PC-3 (cell line): Measurements from ENCODE around the gene FOLR1. TPM values are rescaled to one million over a fixed set of nuclear protein-coding genes. Genes with fewer than 3 reads are reported as not detected.

Experiments used
- ATAC-seq: fragments of 200-7000 bp; cut with Tn5 transposase; 2 replicates; pipeline ENCODE4 v1.9.1; 2020; ENCODE audit warnings: mild to moderate bottlenecking, moderate library complexity
- BruUV-seq: library from RNA; stranded (reverse); fragments of 400-500 nt; replicated peaks from 2 replicates; lab custom pipeline; 2021; lab: Mats Ljungman, UMichigan
- CTCF ChIA-PET: fragments of 300-600 bp; sonication (Branson Sonifier 250); formaldehyde crosslinking; loops from one replicate; lab custom pipeline; 2022; ENCODE audit warnings: antibody characterized with exemption; lab: Charles Lee
- POLR2A ChIA-PET: fragments of 300-600 bp; sonication (Branson Sonifier 250); formaldehyde crosslinking; loops from one replicate; lab custom pipeline; 2022; ENCODE audit warnings: antibody characterized with exemption; ENCODE audit not compliant: unreplicated experiment; lab: Charles Lee
- DNase-seq: peaks from one replicate; pipeline ENCODE4 v3.0.0-alpha.2; 2015
- H2AFZ ChIP-seq: fragments of 300-600 bp; sonication (generic); 2 replicates; pipeline ENCODE4 v1.6.0; 2016; ENCODE audit warnings: antibody characterized with exemption, low read length
- H3F3A ChIP-seq: fragments of 300-600 bp; sonication (generic); one replicate; pipeline ENCODE4 v1.6.0; 2017; ENCODE audit warnings: antibody characterized with exemption, low read length, control low read depth, mild to moderate bottlenecking; ENCODE audit not compliant: unreplicated experiment
- H3K27ac ChIP-seq: fragments of 300-600 bp; sonication (generic); 2 replicates; pipeline ENCODE4 v1.5.1; 2016; ENCODE audit warnings: mild to moderate bottlenecking, low read length
- H3K27me3 ChIP-seq: fragments of 300-600 bp; sonication (generic); 2 replicates; pipeline ENCODE4 v1.6.1; 2016; ENCODE audit warnings: low read length, mixed read lengths
- H3K36me3 ChIP-seq: fragments of 300-600 bp; sonication (generic); 2 replicates; pipeline ENCODE4 v1.6.1; 2016; ENCODE audit warnings: low read depth, mixed run types, low read length, mixed read lengths
- H3K4me1 ChIP-seq: fragments of 300-600 bp; sonication (generic); 2 replicates; pipeline ENCODE4 v1.5.1; 2016; ENCODE audit warnings: low read length; ENCODE audit not compliant: insufficient read depth
- H3K4me2 ChIP-seq: fragments of 300-600 bp; sonication (generic); 2 replicates; pipeline ENCODE4 v1.6.0; 2016; ENCODE audit warnings: low read length
- H3K4me3 ChIP-seq: fragments of 300-600 bp; sonication (generic); 2 replicates; pipeline ENCODE4 v1.5.1; 2016; ENCODE audit warnings: mild to moderate bottlenecking, low read length, mixed read lengths
- H3K79me2 ChIP-seq: fragments of 300-600 bp; sonication (generic); 2 replicates; pipeline ENCODE4 v1.6.1; 2017; ENCODE audit warnings: low read length, mixed read lengths
- H3K9ac ChIP-seq: fragments of 300-600 bp; sonication (generic); 2 replicates; pipeline ENCODE4 v1.6.0; 2016; ENCODE audit warnings: mild to moderate bottlenecking, low read length
- H3K9me2 ChIP-seq: fragments of 300-600 bp; sonication (generic); replicated peaks from 2 replicates; pipeline ENCODE4 v1.6.1; 2016; ENCODE audit warnings: mixed run types, low read length, mixed read lengths
- H3K9me3 ChIP-seq: fragments of 300-600 bp; sonication (generic); 2 replicates; pipeline ENCODE4 v1.6.1; 2016; ENCODE audit warnings: low read length, mixed read lengths
- H4K20me1 ChIP-seq: fragments of 300-600 bp; sonication (generic); 2 replicates; pipeline ENCODE4 v1.6.1; 2016; ENCODE audit warnings: low read length, mixed read lengths
- CTCF ChIP-seq: fragments of 300-600 bp; sonication (generic); conservative IDR thresholded peaks from 2 replicates; pipeline ENCODE4 v1.5.1; 2017; ENCODE audit warnings: antibody characterized with exemption, low read depth, mild to moderate bottlenecking, low read length
- EZH2 ChIP-seq: fragments of 300-600 bp; sonication (generic); IDR thresholded peaks from one replicate; pipeline ENCODE4 v1.6.1; 2017; ENCODE audit warnings: antibody characterized with exemption, mild to moderate bottlenecking, low read length; ENCODE audit not compliant: unreplicated experiment
- EZH2phosphoT487 ChIP-seq: fragments of 300-600 bp; sonication (generic); IDR thresholded peaks from 2 replicates; pipeline ENCODE4 v1.6.1; 2018; ENCODE audit warnings: mild to moderate bottlenecking, antibody characterized with exemption, low read length, borderline replicate concordance
- intact Hi-C: fragments of 100-400 bp; cut with micrococcal nuclease; formaldehyde crosslinking; loops from 2 replicates; pipeline ENCODE4 v1.9.0; 2023
- total RNA-seq: library from RNA; depleted of rRNA; stranded (reverse); fragments of >200 nt; gene quantifications from 2 replicates; pipeline ENCODE4 v1.2.3, GENCODE V29; 2014

The FOLR1 gene
- total RNA-seq, 1 experiment from 2014 or later, result 0.36 TPM

- H3K79me2 ChIP-seq, result no peaks in the 10 kb centered on the region
- peaks cover 6% of the 10 kb centered on the region for H3K4me1 ChIP-seq
- CTCF ChIA-PET, result no interaction called here
- no TSS peak for BruUV-seq
- TF ChIP-seq CTCF (no peak), EZH2 (no peak), EZH2phosphoT487 (no peak)
- intact Hi-C loops, result no loop called here
- H4K20me1 ChIP-seq, result no peaks in the 10 kb centered on the region
- H3K9me3 ChIP-seq, result no peaks in the 10 kb centered on the region
- no peak overlapping the region for H3K27ac ChIP-seq
- no peaks in the 10 kb centered on the region for H3F3A ChIP-seq
- POLR2A ChIA-PET, result interaction anchor here (0.6 kb wide), 1 partner anchor 269 kb away, joined by 3 read pairs; no protein-coding TSS in a partner anchor
- H3K36me3 ChIP-seq, result no peaks in the 10 kb centered on the region
- no peak overlapping the region for H3K9ac ChIP-seq
- no peak for DNase-seq
- peaks cover 32% of the 10 kb centered on the region for H3K27me3 ChIP-seq
- no peak overlapping the region for H3K4me3 ChIP-seq
- ATAC-seq, result no peak; the same call in 1 of the 2 replicates
- H3K9me2 ChIP-seq, result peaks cover 3% of the 10 kb centered on the region; the same call in 1 of the 2 replicates
- no peak overlapping the region for H2AFZ ChIP-seq
- H3K4me2 ChIP-seq, result no peak overlapping the region
Observed at GRCh38 chr11:72217841-72218240, 25.9 kb downstream of the FOLR1 start.

GRCh38 chr11:72218251-72218745 lies 26.4 kb downstream of the FOLR1 start:
- no peak for TF ChIP-seq CTCF
- TF ChIP-seq EZH2phosphoT487, result no peak
- no peak for TF ChIP-seq EZH2
- Histone ChIP-seq H3K4me1 (peaks cover 6% of the 10 kb centered on the region), H3K9ac (no peak overlapping the region), H3K9me3 (no peaks in the 10 kb centered on the region), H3K4me2 (no peak overlapping the region), H3F3A (no peaks in the 10 kb centered on the region), H3K27ac (no peak overlapping the region), H3K36me3 (no peaks in the 10 kb centered on the region), H3K27me3 (peaks cover 32% of the 10 kb centered on the region), H3K4me3 (no peak overlapping the region), H3K9me2 (peaks cover 3% of the 10 kb centered on the region; the same call in 1 of the 2 replicates), H4K20me1 (no peaks in the 10 kb centered on the region), H2AFZ (no peak overlapping the region), H3K79me2 (no peaks in the 10 kb centered on the region)
- BruUV-seq, result no TSS peak
- intact Hi-C loops, result no loop called here
- DNase-seq (no peak), ATAC-seq (no peak)
- ChIA-PET POLR2A (interaction anchor here (0.6 kb wide), 1 partner anchor 269 kb away, joined by 3 read pairs; no protein-coding TSS in a partner anchor), CTCF (no interaction called here)

DNA sequence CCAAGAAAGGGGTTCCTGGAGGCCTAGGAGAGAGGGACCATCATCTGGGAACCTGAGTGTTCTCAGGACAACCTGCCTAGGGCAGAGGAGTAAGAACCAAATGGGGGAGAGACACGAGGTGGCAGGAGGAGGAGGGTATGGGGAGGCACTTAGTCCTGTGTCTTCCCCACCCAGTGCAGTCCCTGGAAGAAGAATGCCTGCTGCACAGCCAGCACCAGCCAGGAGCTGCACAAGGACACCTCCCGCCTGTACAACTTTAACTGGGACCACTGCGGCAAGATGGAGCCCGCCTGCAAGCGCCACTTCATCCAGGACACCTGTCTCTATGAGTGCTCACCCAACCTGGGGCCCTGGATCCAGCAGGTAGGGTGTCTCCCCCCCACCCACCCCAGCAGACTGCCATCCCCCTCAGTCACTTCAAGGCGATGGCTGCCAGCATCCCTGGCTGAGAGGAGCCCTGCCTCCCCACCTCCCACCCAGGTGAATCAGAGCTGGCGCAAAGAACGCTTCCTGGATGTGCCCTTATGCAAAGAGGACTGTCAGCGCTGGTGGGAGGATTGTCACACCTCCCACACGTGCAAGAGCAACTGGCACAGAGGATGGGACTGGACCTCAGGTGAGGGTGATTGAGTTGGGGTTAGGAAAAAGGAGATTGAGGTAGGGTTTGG lies 28.9 kb downstream of the FOLR1 start:
- TF ChIP-seq EZH2phosphoT487 (no peak), EZH2 (no peak), CTCF (no peak)
- H2AFZ ChIP-seq, result no peak overlapping the region
- H3K9ac ChIP-seq, result no peak overlapping the region
- no peak overlapping the region for H3K4me2 ChIP-seq
- H3K9me2 ChIP-seq, result no peaks in the 10 kb centered on the region
- H3K27me3 ChIP-seq, result peaks cover 18% of the 10 kb centered on the region
- CTCF ChIA-PET, result no interaction called here
- H3K27ac ChIP-seq, result no peak overlapping the region
- no peaks in the 10 kb centered on the region for H3K36me3 ChIP-seq
- H3K9me3 ChIP-seq, result no peaks in the 10 kb centered on the region
- peaks cover 14% of the 10 kb centered on the region for H3K4me1 ChIP-seq
- H3K79me2 ChIP-seq, result peaks cover 18% of the 10 kb centered on the region
- no peaks in the 10 kb centered on the region for H4K20me1 ChIP-seq
- no TSS peak for BruUV-seq
- H3K4me3 ChIP-seq, result no peak overlapping the region
- intact Hi-C loops, result no loop called here
- H3F3A ChIP-seq, result no peaks in the 10 kb centered on the region
- DNase-seq (no peak), ATAC-seq (no peak)
- POLR2A ChIA-PET, result no interaction called here
